Activated CD4-positive, alpha-beta memory T cell treated with anti-CD3 and anti-CD28 coated beads for 36 hours (primary cell): ENCODE results near the gene CCR5. TPM values are rescaled to one million over a fixed set of nuclear protein-coding genes. Genes with fewer than 3 reads are reported as not detected.
A peak's percentile ranks its signal among the peaks of the same experiment; 100 is the strongest.
"Not testable (repeated sequence)": the region's sequence is repeated elsewhere in the genome, so short reads cannot be mapped to it uniquely, and the experiment has no call there.

Experiments used
- CTCF ChIA-PET: fragments of 350-600 bp; sonication (Branson Sonifier 250); formaldehyde crosslinking; loops from one replicate; lab custom pipeline; 2021; ENCODE audit warnings: antibody characterized with exemption, inconsistent platforms; lab: Charles Lee
- POLR2A ChIA-PET: fragments of 350-600 bp; sonication (Branson Sonifier 250); formaldehyde crosslinking; loops from one replicate; lab custom pipeline; 2021; ENCODE audit warnings: antibody characterized with exemption; lab: Charles Lee
- DNase-seq: peaks from one replicate; pipeline ENCODE4 v3.0.0-alpha.2; 2020
- H3K27ac Mint-ChIP-seq: one replicate; pipeline ENCODE4 v1.8.0; 2021; ENCODE audit warnings: mixed read lengths
- H3K27me3 Mint-ChIP-seq: one replicate; pipeline ENCODE4 v1.8.0; 2021; ENCODE audit warnings: mixed read lengths
- H3K36me3 Mint-ChIP-seq: one replicate; pipeline ENCODE4 v1.8.0; 2021; ENCODE audit warnings: mixed read lengths
- H3K4me1 Mint-ChIP-seq: one replicate; pipeline ENCODE4 v1.8.0; 2021; ENCODE audit warnings: low read depth, mixed read lengths
- H3K4me3 Mint-ChIP-seq: one replicate; pipeline ENCODE4 v1.8.0; 2021; ENCODE audit warnings: mild to moderate bottlenecking, mixed read lengths
- H3K9me3 Mint-ChIP-seq: one replicate; pipeline ENCODE4 v1.8.0; 2021; ENCODE audit warnings: mixed read lengths
- intact Hi-C: fragments of 100-400 bp; cut with micrococcal nuclease; formaldehyde crosslinking; loops from one replicate; pipeline ENCODE4 v1.15.1; 2023
- total RNA-seq, 2 experiments: library from RNA; stranded (reverse); gene quantifications; one replicate each; pipeline ENCODE4 v1.2.3, GENCODE V29; 2021

Gene CCR5
- total RNA-seq, result 1 to 10 TPM; 2.0 to 2.1 TPM

DNA sequence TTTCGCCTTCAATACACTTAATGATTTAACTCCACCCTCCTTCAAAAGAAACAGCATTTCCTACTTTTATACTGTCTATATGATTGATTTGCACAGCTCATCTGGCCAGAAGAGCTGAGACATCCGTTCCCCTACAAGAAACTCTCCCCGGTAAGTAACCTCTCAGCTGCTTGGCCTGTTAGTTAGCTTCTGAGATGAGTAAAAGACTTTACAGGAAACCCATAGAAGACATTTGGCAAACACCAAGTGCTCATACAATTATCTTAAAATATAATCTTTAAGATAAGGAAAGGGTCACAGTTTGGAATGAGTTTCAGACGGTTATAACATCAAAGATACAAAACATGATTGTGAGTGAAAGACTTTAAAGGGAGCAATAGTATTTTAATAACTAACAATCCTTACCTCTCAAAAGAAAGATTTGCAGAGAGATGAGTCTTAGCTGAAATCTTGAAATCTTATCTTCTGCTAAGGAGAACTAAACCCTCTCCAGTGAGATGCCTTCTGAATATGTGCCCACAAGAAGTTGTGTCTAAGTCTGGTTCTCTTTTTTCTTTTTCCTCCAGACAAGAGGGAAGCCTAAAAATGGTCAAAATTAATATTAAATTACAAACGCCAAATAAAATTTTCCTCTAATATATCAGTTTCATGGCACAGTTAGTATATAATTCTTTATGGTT lies at the start of gene CCR5:
Gene CCR5 (plus strand): TSS at position 108 of the 680 bp plus-strand sequence. CDS start 1,957 bp downstream, outside the sequence.
- ChIA-PET POLR2A (interaction anchor here (1.3 to 4.1 kb wide), 12 partner anchors 11 to 428 kb away, joined by 3 to 49 read pairs (median 18); partner anchors contain the start of genes CCR1 and CXCR6), CTCF (interaction anchor here (0.6 to 6.7 kb wide), 28 partner anchors 10 to 432 kb away, joined by 3 to 131 read pairs (median 12); partner anchors contain the start of genes CCR1, CCR2 and CXCR6)
- no peak for DNase-seq
- intact Hi-C loops, result loop anchor here (1.0 to 5.0 kb wide), 8 partner anchors 11 to 509 kb away; partner anchors contain the start of gene CCR1
- Mint-ChIP-seq H3K4me3 (peak within 1 kb of the TSS; percentile 17), H3K4me1 (peaks cover 76% of the 10 kb centered on the region), H3K27me3 (peaks cover 29% of the 10 kb centered on the region), H3K36me3 (no peaks in the 10 kb centered on the region), H3K9me3 (no peaks in the 10 kb centered on the region), H3K27ac (peak within 1 kb of the TSS; percentile 84)

DNA sequence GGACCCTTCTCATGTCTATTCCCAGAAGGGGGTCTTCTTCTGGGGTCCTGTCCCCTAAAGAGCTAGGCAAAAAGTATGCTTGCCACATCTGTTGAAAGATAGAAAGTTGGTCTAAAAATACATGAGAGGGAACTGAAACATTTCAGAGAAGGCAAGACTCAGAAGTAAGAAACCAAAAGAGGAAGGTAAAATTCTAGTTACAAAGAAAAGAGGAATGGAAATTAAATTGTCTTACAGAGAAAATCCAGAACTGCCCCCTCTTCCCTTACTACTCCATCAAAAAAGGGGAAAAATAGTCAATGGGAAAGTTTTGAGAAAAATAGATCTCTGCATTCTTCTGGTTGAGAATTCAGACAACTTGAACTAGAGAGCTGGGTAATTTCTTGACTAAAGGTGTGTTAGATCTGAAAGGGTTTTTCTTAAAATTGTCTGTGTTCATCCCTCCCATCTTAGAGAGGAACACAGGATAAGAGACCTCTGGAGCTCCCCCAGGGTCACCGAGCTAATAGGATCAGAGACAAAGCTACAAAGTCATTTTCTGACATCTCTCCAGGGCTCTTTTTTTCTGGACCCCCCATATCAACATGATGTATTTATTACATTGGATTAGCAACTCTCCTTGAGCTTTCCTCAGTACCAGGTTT lies 49.2 kb upstream of the CCR5 start:
- ChIA-PET CTCF (interaction anchor here (1.3 kb wide), 1 partner anchor 45 kb away, joined by 3 read pairs; no protein-coding TSS in a partner anchor), POLR2A (no interaction called here)
- Mint-ChIP-seq H3K4me3 (no peak overlapping the region), H3K4me1 (no peaks in the 10 kb centered on the region), H3K9me3 (peaks cover 9% of the 10 kb centered on the region), H3K36me3 (peaks cover 4% of the 10 kb centered on the region), H3K27ac (no peak overlapping the region), H3K27me3 (peaks cover 1% of the 10 kb centered on the region)
- DNase-seq, result no peak
- intact Hi-C loops, result no loop called here

DNA sequence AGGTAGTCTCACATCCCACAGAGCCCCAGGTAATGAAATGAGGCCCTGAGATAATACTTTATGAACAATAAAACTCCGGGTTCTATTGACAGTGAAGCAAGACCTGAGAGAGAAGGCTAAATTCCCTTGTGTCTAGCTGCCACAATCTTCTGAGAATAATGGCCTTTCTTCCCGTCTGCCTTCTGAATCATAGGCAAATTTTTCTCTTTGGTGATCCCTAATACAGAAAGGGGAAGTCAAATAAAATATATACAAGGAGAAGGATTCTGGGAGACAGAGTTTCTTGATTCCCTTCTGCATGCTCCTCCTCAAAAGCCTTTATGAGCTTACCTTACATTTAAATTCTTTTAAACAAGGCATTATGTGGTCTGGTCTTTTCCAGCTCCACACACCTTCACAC lies 46.7 kb upstream of the CCR5 start:
- H3K9me3 Mint-ChIP-seq, result no peaks in the 10 kb centered on the region

DNA sequence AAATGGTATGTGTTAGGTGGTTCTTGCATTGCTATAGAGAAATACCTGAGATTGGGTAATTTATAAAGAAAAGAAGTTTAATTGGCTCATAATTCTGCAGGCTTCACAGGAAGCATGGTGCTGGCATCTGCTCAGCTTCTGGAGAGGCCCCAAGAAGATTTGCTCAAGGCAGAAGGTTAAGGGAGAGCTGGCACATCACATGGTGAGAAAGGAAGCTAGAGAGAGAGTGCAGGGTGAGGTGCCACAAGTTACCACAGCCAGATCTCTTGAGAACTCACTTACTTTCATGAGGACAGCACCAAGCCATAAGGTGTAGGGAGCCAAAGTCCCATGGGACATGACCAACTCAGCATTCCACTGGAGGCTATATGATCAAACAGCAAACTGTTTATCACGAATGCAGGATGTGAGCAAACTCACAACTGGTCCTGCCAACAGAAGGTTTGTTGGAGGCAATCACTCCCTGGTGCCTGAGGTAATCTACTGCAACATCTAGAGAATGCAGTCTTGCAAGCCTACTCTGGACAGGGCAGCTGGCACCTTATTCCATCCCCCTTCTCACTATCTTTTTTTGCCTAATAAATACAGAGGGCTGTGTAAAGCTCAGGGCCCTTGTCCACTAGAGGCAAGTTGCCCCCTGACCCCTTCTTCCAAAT lies 45.0 kb upstream of the CCR5 start:
- CTCF ChIA-PET, result no interaction called here
- intact Hi-C loops, result no loop called here
- Mint-ChIP-seq H3K4me3 (no peak overlapping the region), H3K4me1 (no peaks in the 10 kb centered on the region), H3K9me3 (no peaks in the 10 kb centered on the region), H3K36me3 (no peaks in the 10 kb centered on the region), H3K27ac (no peak overlapping the region), H3K27me3 (peaks cover 1% of the 10 kb centered on the region)
- POLR2A ChIA-PET, result no interaction called here
- no peak for DNase-seq

More for the DNA sequence above, 46.7 kb upstream of the CCR5 start:
- Mint-ChIP-seq H3K27ac (no peak overlapping the region), H3K36me3 (no peaks in the 10 kb centered on the region), H3K4me3 (no peak overlapping the region), H3K27me3 (peaks cover 1% of the 10 kb centered on the region), H3K4me1 (no peaks in the 10 kb centered on the region)
- CTCF ChIA-PET, result interaction anchor here (1.5 kb wide), 1 partner anchor 245 kb away, joined by 4 read pairs; no protein-coding TSS in a partner anchor
- DNase-seq, result no peak
- intact Hi-C loops, result no loop called here
- POLR2A ChIA-PET, result no interaction called here

DNA sequence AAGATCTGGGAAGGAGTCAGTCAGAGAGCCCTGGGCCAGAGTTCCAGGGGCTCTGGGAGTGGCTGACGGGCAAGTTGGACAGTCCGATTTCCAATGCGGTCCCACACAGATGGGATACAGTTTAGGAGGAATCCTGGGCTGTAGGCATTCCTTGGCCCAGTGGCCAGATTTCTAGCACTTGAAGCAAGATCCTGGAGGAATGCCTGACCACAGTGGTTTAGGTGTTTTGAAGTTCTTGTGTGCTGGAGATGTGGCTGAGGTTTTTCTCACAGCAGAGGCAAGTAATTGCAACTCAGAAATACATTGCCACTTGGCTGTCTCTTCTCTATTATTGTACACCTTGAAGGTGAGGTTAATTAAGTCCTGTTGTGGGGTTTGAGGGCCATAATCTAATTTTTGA lies 40.1 kb upstream of the CCR5 start:
- CTCF ChIA-PET, DNase-seq, POLR2A ChIA-PET, H3K36me3 Mint-ChIP-seq, H3K9me3 Mint-ChIP-seq, H3K4me3 Mint-ChIP-seq, H3K27ac Mint-ChIP-seq, H3K4me1 Mint-ChIP-seq, intact Hi-C loops: not testable (repeated sequence)
- H3K27me3 Mint-ChIP-seq, result peaks cover 16% of the 10 kb centered on the region

DNA sequence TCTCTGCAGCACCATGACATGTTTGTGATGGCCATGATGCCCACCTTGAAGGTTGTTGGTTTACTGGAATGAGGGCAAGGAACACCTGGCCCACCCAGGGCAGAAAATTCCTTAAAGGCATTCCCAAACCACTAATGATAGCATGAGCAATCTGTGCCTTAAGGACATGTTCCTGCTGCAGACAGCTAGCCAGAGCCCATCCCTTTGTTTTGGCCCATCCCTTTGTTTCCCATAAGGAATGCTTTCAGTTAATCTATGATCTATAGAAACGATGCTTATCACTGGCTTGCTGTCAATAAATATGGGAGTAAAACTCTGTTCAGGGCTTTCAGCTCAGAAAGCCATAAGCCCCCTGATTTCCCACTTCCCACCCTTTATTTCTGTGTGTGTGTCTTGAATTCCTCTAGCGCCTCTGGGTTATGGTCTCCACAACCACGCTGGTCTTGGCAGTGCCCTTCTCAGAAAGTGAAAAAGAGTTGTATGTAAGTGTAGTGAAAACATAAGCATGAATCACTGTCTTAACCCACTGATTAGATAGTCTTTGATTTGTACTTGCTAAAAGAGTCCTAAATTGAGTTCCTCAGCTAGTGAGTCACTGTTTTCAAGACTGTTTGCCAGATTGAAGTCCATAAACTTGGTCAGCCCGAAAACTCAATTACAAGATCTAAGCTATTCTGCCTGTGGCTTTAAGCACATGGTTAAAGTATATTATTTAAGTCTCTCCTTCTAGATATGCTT lies 35.8 kb upstream of the CCR5 start:
- H3K4me3 Mint-ChIP-seq, result no peak overlapping the region
- DNase-seq, result peak; percentile 30
- peaks cover 16% of the 10 kb centered on the region for H3K36me3 Mint-ChIP-seq
- H3K4me1 Mint-ChIP-seq, result peaks cover 8% of the 10 kb centered on the region
- ChIA-PET POLR2A (interaction anchor here (0.8 to 2.3 kb wide), 6 partner anchors 20 to 77 kb away, joined by 3 to 9 read pairs (median 4); no protein-coding TSS in a partner anchor), CTCF (interaction anchor here (1.0 to 1.2 kb wide), 3 partner anchors 34 to 62 kb away, joined by 3 to 7 read pairs (median 3); no protein-coding TSS in a partner anchor)
- peaks cover 21% of the 10 kb centered on the region for H3K9me3 Mint-ChIP-seq
- intact Hi-C loops, result loop anchor here (1.0 to 2.0 kb wide), 4 partner anchors 14 to 36 kb away; no protein-coding TSS in a partner anchor
- H3K27me3 Mint-ChIP-seq, result peaks cover 16% of the 10 kb centered on the region
- no peak overlapping the region for H3K27ac Mint-ChIP-seq

DNA sequence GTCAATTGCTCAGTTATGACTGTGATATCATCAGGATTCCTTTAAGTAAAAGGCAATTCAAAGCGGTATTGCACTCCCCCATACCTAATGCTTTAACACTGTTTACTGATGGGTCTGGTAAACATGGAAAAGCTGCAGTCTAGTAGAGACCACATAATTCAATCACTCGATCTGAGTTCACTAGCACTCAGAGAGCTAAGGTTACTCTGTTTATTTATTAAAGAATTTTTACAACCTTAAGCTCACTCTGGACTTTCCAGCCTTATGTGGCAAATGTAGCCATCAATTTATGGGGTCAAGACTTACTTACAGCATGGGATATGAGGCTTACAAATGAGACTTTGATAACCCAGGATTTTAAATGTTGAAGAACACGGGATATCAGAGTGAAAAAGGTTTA lies 35.2 kb upstream of the CCR5 start:
- CTCF ChIA-PET, result interaction anchor here (1.0 to 1.2 kb wide), 5 partner anchors 19 to 256 kb away, joined by 3 to 7 read pairs (median 3); partner anchors contain the start of gene CCR2
- Mint-ChIP-seq H3K27me3 (peaks cover 16% of the 10 kb centered on the region), H3K36me3 (peaks cover 16% of the 10 kb centered on the region), H3K4me1 (peaks cover 8% of the 10 kb centered on the region), H3K9me3 (peaks cover 25% of the 10 kb centered on the region), H3K4me3 (no peak overlapping the region), H3K27ac (no peak overlapping the region)
- POLR2A ChIA-PET, result interaction anchor here (0.8 to 2.3 kb wide), 5 partner anchors 19 to 50 kb away, joined by 3 to 9 read pairs (median 5); no protein-coding TSS in a partner anchor
- intact Hi-C loops, result loop anchor here (1.0 to 2.0 kb wide), 4 partner anchors 13 to 36 kb away; no protein-coding TSS in a partner anchor
- no peak for DNase-seq

DNA sequence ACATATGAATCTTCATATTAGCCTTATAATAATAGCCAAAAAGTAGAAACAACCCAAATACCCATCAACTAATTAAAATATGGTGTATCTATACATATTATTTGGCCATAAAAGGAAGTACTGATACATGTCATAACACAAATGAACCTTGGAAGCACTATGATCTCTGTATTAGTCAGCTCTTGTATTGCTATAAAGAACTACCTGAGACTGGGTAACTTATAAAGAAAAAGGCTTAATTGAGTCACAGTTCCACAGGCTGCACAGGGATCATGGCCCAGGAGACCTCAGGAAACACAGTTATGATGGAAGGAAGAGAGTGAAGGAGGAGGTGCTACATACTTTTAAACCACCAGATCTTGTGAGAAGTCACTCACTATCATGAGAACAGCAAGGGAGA lies 32.8 kb upstream of the CCR5 start:
- Mint-ChIP-seq H3K4me1 (peaks cover 8% of the 10 kb centered on the region), H3K4me3 (no peak overlapping the region), H3K36me3 (peaks cover 16% of the 10 kb centered on the region), H3K27me3 (peaks cover 4% of the 10 kb centered on the region), H3K27ac (no peak overlapping the region), H3K9me3 (peaks cover 25% of the 10 kb centered on the region)
- DNase-seq, result no peak
- intact Hi-C loops, result no loop called here
- ChIA-PET POLR2A (no interaction called here), CTCF (interaction anchor here (0.6 kb wide), 1 partner anchor 54 kb away, joined by 3 read pairs; no protein-coding TSS in a partner anchor)

DNA sequence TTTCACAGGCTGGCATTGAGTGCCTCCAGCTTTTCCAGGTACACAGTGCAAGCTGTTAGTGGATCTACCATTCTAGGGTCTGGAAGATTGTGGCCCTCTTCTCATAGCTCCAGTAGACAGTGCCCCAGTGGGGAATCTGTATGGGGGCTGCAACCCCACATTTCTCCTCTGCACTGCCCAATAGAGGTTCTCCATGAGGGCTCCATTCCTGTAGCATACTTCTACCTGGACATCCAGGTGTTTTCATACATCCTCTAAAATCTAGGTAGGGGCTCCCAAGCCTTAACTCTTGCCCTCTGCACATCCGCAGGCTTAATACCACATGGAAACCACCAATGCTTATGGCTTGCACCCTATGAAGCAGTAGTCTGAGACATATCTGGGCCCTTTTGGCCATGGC lies 31.9 kb upstream of the CCR5 start:
- ChIA-PET POLR2A (no interaction called here), CTCF (no interaction called here)
- DNase-seq, result no peak
- Mint-ChIP-seq H3K4me1 (peaks cover 8% of the 10 kb centered on the region), H3K27ac (no peak overlapping the region), H3K36me3 (peaks cover 16% of the 10 kb centered on the region), H3K4me3 (no peak overlapping the region), H3K9me3 (peaks cover 25% of the 10 kb centered on the region), H3K27me3 (no peaks in the 10 kb centered on the region)
- intact Hi-C loops, result no loop called here

DNA sequence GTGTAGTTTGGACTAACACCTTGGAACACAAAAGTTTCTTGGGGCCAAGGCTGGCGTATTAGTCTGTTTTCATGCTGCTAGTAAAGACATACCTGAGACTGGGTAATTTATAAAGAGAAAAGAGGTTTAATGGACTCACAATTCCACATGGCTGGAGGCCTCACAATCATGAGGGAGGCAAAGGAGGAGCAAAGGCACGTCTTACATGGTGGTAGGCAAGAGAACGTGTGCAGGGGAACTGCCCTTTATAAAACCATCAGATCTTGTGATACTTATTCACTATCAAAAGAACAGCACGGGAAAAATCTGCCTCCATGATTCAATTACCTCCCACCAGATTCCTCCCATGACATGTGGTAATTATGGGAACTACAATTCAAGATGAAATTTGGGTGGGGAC lies 26.3 kb upstream of the CCR5 start:
- Mint-ChIP-seq H3K4me3 (no peak overlapping the region), H3K27ac (no peak overlapping the region), H3K27me3 (no peaks in the 10 kb centered on the region), H3K36me3 (peaks cover 15% of the 10 kb centered on the region), H3K9me3 (peaks cover 13% of the 10 kb centered on the region), H3K4me1 (peaks cover 11% of the 10 kb centered on the region)
- ChIA-PET CTCF (no interaction called here), POLR2A (no interaction called here)
- no peak for DNase-seq
- intact Hi-C loops, result no loop called here
